Adrenal gland (tissue), 5 donors: ENCODE measurements around the gene CLIC4.

Experiments used
- POLR2A ChIP-seq, 2 donors: fragments of 450-650 bp; IDR thresholded peaks; one replicate each; pipeline ENCODE4 v1.6.1; 2017; ENCODE audit warnings: antibody characterized with exemption in 2 of 2, mild to moderate bottlenecking in 2 of 2, moderate library complexity in 1 of 2
- TF ChIP-seq, protein P1 (sequence below), 6 experiments: fragments of 450-650 bp in 4 of 6; fragments of 200-600 bp in 2 of 6; sonication (generic) in 1 of 6; IDR thresholded peaks; 1 replicate in 5 of 6; 2 replicates in 1 of 6; pipeline versions ENCODE4 v1.5.1 to v1.8.0; 2016 to 2021; ENCODE audit warnings: antibody characterized with exemption in 6 of 6, mild to moderate bottlenecking in 2 of 6, moderate library complexity in 1 of 6
- donor health status: DM: no; HTN: no; CAD: no.

DNA sequence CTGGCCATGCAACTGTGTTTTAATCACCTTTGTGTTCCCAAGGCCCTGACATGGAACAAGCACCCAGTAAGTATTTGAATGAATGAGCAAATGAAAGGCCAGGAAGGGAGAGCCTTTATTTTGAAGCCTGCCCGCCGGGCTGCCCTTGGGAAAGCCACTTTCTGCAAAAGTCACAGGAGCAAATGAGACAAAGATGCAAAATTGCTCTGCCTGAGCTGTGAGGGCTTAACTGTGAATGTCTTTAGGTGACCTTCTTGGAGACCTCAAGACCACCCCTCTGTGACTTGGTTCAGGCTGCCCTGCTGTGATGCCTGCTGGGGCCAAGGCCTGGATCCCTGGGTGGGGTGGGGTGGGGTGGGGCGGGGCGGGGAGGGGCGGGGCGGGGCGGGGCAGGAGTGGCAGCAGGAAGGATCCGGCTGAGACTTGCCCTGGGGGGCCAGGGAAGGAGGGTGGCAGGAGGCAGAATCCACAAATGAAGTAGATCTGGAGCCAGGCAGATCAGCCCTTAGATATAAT, 130.8 kb downstream of the CLIC4 start:
- no peak for TF ChIP-seq POLR2A (IDR thresholded peaks at IDR 0.05)
- TF ChIP-seq, protein P1, sequence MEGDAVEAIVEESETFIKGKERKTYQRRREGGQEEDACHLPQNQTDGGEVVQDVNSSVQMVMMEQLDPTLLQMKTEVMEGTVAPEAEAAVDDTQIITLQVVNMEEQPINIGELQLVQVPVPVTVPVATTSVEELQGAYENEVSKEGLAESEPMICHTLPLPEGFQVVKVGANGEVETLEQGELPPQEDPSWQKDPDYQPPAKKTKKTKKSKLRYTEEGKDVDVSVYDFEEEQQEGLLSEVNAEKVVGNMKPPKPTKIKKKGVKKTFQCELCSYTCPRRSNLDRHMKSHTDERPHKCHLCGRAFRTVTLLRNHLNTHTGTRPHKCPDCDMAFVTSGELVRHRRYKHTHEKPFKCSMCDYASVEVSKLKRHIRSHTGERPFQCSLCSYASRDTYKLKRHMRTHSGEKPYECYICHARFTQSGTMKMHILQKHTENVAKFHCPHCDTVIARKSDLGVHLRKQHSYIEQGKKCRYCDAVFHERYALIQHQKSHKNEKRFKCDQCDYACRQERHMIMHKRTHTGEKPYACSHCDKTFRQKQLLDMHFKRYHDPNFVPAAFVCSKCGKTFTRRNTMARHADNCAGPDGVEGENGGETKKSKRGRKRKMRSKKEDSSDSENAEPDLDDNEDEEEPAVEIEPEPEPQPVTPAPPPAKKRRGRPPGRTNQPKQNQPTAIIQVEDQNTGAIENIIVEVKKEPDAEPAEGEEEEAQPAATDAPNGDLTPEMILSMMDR (IDR thresholded peaks at IDR 0.05) = no peak
